Inferior parietal cortex (tissue), 1 donor: ENCODE data around the gene SHCBP1L.
A peak's percentile ranks its signal among the peaks of the same experiment; 100 is the strongest.
"Not testable (repeated sequence)": the region's sequence is repeated elsewhere in the genome, so short reads cannot be mapped to it uniquely, and the experiment has no call there.

ENCODE experiments used
- DNase-seq: peaks from one replicate; pipeline ENCODE4 v3.0.0-alpha.2; 2016; ENCODE audit errors: extremely low spot score

SHCBP1L gene

GRCh38 chr1:182965096-182965495 is 12.1 kb upstream of the SHCBP1L start:
- no peak for DNase-seq

- peak; percentile 81 for DNase-seq
These were observed 9.7 kb upstream of the SHCBP1L start for GRCh38 chr1:182962554-182963115.

- DNase-seq = no peak
These were observed 7.1 kb upstream of the SHCBP1L start for GRCh38 chr1:182960046-182960445.

GRCh38 chr1:182957902-182958395 is 5.0 kb upstream of the SHCBP1L start:
- no peak for DNase-seq

GRCh38 chr1:182956708-182957365 is 3.9 kb upstream of the SHCBP1L start:
- no peak for DNase-seq

- DNase-seq = no peak
These were observed 2.9 kb upstream of the SHCBP1L start for GRCh38 chr1:182955596-182956588.

- DNase-seq = no peak
These were observed 860 bp upstream of the SHCBP1L start for GRCh38 chr1:182953826-182954225.

- DNase-seq = not testable (repeated sequence)
These were observed 9.6 kb downstream of the SHCBP1L start for GRCh38 chr1:182943336-182943735.

- DNase-seq = not testable (repeated sequence)
These were observed 10.8 kb downstream of the SHCBP1L start for GRCh38 chr1:182942145-182942544.

GRCh38 chr1:182939413-182939812 is 13.6 kb downstream of the SHCBP1L start:
- no peak for DNase-seq

- DNase-seq = no peak
These were observed 17.2 kb downstream of the SHCBP1L start for GRCh38 chr1:182935716-182936115.

GRCh38 chr1:182930985-182931384 is 22.0 kb downstream of the SHCBP1L start:
- no peak for DNase-seq

- no peak for DNase-seq
These were observed 25.1 kb downstream of the SHCBP1L start for GRCh38 chr1:182927693-182928433.

- no peak for DNase-seq
These were observed 27.3 kb downstream of the SHCBP1L start for GRCh38 chr1:182925661-182926060.

- DNase-seq = no peak
These were observed 35.6 kb downstream of the SHCBP1L start for GRCh38 chr1:182917378-182917777.

GRCh38 chr1:182913401-182913800 is 39.6 kb downstream of the SHCBP1L start:
- no peak for DNase-seq

- DNase-seq = no peak
These were observed 42.8 kb downstream of the SHCBP1L start for GRCh38 chr1:182910143-182910542.

- no peak for DNase-seq
These were observed 43.4 kb downstream of the SHCBP1L start for GRCh38 chr1:182909578-182909977.

GRCh38 chr1:182905321-182905720 is 47.6 kb downstream of the SHCBP1L start:
- DNase-seq = no peak

GRCh38 chr1:182901946-182902345 is 51.0 kb downstream of the SHCBP1L start:
- not testable (repeated sequence) for DNase-seq

GRCh38 chr1:182897696-182898095 is 55.3 kb downstream of the SHCBP1L start:
- no peak for DNase-seq
